ENCODE data around the gene SMYD3. TPM values are rescaled to one million over a fixed set of nuclear protein-coding genes. Genes with fewer than 3 reads are reported as not detected.

SMYD3 gene
- polyA plus RNA-seq, 2 of the 4 experiments (the other 2 are of a cell fraction), result 18.2 to 35.2 TPM

DNA sequence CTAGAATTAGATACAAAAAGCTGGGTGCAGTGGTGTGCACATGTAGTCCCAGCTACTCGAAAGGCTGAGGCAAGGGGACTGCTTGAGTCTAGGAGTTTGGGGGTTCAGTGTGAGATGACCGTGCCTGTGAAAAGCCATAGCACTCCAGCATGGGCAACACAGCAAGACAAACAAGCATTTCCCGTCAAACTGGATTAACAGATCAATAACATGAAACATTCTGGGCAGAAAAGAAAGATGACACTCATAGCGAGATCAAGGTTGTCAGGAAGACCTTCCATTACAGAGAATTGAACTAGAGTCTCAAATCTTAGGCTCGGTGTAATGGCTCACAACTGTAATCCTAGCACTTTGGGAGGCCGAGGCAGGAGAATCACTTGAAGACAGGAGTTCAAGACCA lies 45.0 kb upstream of the SMYD3 start:
- Histone ChIP-seq H3K4me3 (no peak overlapping the region), H3K4me2 (no peak overlapping the region), H3K4me1 (no peaks in the 10 kb centered on the region), H3K9me3 (no peaks in the 10 kb centered on the region), H3K27ac (no peak overlapping the region)
- POLR2A ChIA-PET, result no interaction called here
- ATAC-seq (no peak), FAIRE-seq (no peak), DNase-seq (ENCODE audit: low read depth in 1 of 2, low spot score in 1 of 2) (no peak)
- CTCF ChIA-PET, result no interaction called here
- no peak for TF ChIP-seq GATA3 (IDR thresholded peaks at IDR 0.05; ENCODE audit: borderline replicate concordance)
- TF ChIP-seq, protein P1, sequence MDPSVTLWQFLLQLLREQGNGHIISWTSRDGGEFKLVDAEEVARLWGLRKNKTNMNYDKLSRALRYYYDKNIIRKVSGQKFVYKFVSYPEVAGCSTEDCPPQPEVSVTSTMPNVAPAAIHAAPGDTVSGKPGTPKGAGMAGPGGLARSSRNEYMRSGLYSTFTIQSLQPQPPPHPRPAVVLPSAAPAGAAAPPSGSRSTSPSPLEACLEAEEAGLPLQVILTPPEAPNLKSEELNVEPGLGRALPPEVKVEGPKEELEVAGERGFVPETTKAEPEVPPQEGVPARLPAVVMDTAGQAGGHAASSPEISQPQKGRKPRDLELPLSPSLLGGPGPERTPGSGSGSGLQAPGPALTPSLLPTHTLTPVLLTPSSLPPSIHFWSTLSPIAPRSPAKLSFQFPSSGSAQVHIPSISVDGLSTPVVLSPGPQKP (IDR thresholded peaks at IDR 0.05; ENCODE audit: low read depth, low read length), result no peak
- TF ChIP-seq FOSB (CRISPR knock-in tag; IDR thresholded peaks at IDR 0.05), result no peak
- TF ChIP-seq KDM5A (IDR thresholded peaks at IDR 0.05), result no peak
- TF ChIP-seq CHD4 (IDR thresholded peaks at IDR 0.05; ENCODE audit: borderline replicate concordance), result no peak
- no peak for TF ChIP-seq SMC3 (IDR thresholded peaks at IDR 0.05)
- no peak for TF ChIP-seq RAD21 (conservative IDR thresholded peaks at IDR 0.05 in 1 of 2, IDR thresholded peaks at IDR 0.05 in 1 of 2)
- no peak for TF ChIP-seq ZSCAN20 (CRISPR knock-in tag; IDR thresholded peaks at IDR 0.05)
- TF ChIP-seq KDM1A (IDR thresholded peaks at IDR 0.05; ENCODE audit: low read depth), result no peak
- no peak for TF ChIP-seq EHMT2 (IDR thresholded peaks at IDR 0.05; ENCODE audit: low read depth)
- no peak for TF ChIP-seq TFCP2L1 (CRISPR knock-in tag; IDR thresholded peaks at IDR 0.05)
- no peak for TF ChIP-seq PHF8 (IDR thresholded peaks at IDR 0.05; ENCODE audit: borderline replicate concordance, low read depth)
- TF ChIP-seq JUN (IDR thresholded peaks at IDR 0.05), result no peak
- no peak for TF ChIP-seq NR3C1 (IDR thresholded peaks at IDR 0.05)
- TF ChIP-seq, protein P2, sequence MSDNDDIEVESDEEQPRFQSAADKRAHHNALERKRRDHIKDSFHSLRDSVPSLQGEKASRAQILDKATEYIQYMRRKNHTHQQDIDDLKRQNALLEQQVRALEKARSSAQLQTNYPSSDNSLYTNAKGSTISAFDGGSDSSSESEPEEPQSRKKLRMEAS (IDR thresholded peaks at IDR 0.05), result no peak
- 91% methylated on average over 6 of the region's 6 CpGs for WGBS (ENCODE audit: missing lambda C conversion rate)

- DNase-seq (ENCODE audit: low read depth in 1 of 2, low spot score in 1 of 2) (no peak), FAIRE-seq (no peak), ATAC-seq (no peak)
- Histone ChIP-seq H3K9me3 (no peaks in the 10 kb centered on the region), H3K4me1 (no peaks in the 10 kb centered on the region), H3K4me3 (no peak overlapping the region), H3K27ac (no peak overlapping the region), H3K4me2 (no peak overlapping the region)
- ChIA-PET CTCF (interaction anchor here (0.7 kb wide), 1 partner anchor 10 kb away, joined by 3 read pairs; no protein-coding TSS in a partner anchor), POLR2A (no interaction called here)
- TF ChIP-seq KDM5A (IDR thresholded peaks at IDR 0.05) (no peak), SREBF2 (IDR thresholded peaks at IDR 0.05) (no peak), EHF (CRISPR knock-in tag; IDR thresholded peaks at IDR 0.05) (no peak), E2F6 (IDR thresholded peaks at IDR 0.05; ENCODE audit: borderline replicate concordance, low read depth) (no peak), NFE2L2 (conservative IDR thresholded peaks at IDR 0.05; ENCODE audit: low read length) (no peak), RARB (CRISPR knock-in tag; IDR thresholded peaks at IDR 0.05) (no peak), TFCP2L1 (CRISPR knock-in tag; IDR thresholded peaks at IDR 0.05) (no peak), FOSB (CRISPR knock-in tag; IDR thresholded peaks at IDR 0.05) (no peak), ESRRA (IDR thresholded peaks at IDR 0.05; ENCODE audit: borderline replicate concordance, low read length) (no peak), GATA3 (IDR thresholded peaks at IDR 0.05; ENCODE audit: borderline replicate concordance) (no peak), RCOR1 (IDR thresholded peaks at IDR 0.05; ENCODE audit: low read depth, low read length) (no peak), NR3C1 (IDR thresholded peaks at IDR 0.05) (no peak), REST (IDR thresholded peaks at IDR 0.05) (no peak), BHLHE40 (IDR thresholded peaks at IDR 0.05; ENCODE audit: low read depth, low read length) (no peak)
- TF ChIP-seq, protein P3, sequence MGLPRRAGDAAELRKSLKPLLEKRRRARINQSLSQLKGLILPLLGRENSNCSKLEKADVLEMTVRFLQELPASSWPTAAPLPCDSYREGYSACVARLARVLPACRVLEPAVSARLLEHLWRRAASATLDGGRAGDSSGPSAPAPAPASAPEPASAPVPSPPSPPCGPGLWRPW (IDR thresholded peaks at IDR 0.05), result no peak
- WGBS (ENCODE audit: missing lambda C conversion rate), result 85% methylated on average over 11 of the region's 11 CpGs
Observed at GRCh38 chr1:246550402-246550801, 43.3 kb upstream of the SMYD3 start.
